Activated T-helper 9 cell treated with anti-CD3 and anti-CD28 coated beads, Interleukin-2, amount 50 U/mL, for 16 hours (primary cell): ENCODE data around the gene IGBP1.
"Not testable (repeated sequence)": the region's sequence is repeated elsewhere in the genome, so short reads cannot be mapped to it uniquely, and the experiment has no call there.

Experiments used
- DNase-seq: peaks from one replicate; pipeline ENCODE4 v3.0.0-alpha.2; 2020; ENCODE audit warnings: low read depth

IGBP1 gene

DNA sequence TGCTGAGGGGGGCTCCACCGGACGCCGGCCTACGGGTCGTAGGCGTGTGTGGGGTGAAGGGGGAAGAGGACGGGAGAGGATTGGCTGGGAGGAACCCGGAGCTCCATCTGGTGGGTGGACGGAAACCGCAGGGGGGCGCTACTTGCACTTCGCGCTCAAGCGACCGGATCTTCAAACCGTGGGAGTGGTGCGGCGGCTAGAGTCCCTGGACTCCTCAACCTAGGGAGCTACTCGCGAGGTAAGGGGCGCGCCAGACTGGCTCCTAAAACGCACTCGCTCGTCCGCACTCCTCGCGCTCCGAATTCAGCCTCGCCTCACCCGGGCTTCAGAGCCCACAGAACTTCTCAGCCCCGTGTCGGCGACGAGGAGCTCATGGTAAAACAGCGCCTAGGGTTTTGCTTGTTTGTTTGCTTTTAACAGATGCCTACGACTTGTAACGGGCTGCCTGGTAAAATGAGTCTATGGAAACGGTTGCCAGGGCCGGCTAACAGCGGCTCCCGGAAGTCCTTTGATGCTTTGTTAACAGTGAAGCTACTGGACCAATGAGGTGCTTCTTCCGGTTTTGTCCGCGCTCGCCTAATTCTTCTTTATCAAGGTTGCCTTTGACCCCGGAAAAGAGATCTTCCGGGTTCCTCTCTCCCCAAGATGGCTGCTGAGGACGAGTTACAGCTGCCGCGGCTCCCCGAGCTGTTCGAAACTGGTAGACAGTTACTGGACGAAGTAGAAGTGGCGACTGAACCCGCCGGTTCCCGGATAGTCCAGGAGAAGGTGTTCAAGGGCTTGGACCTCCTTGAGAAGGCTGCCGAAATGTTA lies at the start of gene IGBP1:
TSS of gene IGBP1 (plus strand) at position 145 of the 813 bp plus-strand sequence. CDS start at position 646, 501 bp downstream.
- DNase-seq = peak; percentile 59

DNA sequence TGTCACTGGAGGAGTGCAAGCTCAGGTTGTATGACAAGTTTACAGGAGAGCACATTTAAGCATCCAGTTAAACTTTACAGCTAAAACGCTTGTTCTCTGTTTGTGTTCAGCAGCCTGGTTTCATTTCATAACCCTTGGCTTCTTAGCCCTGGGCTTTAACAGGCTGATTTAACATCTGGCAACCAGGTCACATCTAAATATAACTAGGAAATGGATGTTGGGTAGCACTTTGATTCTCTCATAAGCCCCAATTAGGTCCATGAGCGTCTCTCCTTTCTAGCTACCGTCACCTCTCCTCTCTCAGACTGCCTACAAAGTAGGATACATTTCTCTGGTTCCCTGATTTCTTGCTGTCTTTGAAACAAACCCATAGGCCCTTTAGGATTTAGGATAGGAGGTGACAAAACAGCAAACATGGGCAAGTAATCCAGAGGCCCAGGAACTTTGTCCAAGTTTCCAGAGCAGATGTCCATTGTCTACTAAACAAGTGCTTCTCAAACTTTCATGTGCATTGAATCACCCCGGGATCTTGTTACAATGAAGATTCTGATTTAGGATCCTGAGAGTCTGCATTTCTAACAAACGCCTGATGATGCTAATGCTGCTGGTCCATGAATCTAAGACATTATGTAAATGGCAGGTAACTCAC lies 48.5 kb upstream of the IGBP1 start:
- no peak for DNase-seq

DNA sequence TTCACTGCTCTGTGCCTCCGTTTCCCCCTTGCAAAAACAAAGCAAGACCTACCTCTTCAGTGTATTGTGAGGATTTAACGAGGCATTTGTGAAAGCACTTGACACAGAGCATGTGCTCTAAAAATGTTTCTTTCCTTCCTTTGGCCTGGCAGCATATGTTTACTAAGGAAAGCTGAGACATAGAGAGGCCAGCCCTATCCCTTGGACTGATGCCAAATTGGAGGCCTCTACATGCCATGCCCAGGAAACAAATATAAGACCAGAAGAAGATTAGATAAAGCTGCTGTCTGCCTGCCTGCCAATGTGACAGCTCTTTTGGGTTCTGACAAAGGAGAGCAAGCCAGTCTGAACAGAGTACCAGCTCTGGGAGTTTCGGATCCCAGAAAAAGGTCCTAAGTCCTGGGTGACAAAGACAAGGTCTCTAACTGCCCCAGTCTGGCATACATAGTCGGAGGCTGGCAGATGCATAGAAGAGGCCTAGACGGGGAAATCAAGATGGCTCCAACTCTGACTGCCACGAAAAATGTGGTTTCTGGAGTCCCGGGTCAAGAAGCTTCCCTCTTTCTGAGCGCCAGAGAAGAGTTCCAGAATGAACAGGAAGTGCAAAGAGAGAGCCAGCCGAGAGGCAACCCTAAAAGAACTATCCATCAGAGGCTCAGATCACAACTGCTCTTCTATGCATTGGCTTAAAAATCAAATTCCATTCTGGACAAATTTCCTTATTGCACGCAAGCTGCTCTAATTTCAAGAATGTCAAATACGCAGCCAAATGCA lies 45.2 kb upstream of the IGBP1 start:
- DNase-seq = no peak

DNA sequence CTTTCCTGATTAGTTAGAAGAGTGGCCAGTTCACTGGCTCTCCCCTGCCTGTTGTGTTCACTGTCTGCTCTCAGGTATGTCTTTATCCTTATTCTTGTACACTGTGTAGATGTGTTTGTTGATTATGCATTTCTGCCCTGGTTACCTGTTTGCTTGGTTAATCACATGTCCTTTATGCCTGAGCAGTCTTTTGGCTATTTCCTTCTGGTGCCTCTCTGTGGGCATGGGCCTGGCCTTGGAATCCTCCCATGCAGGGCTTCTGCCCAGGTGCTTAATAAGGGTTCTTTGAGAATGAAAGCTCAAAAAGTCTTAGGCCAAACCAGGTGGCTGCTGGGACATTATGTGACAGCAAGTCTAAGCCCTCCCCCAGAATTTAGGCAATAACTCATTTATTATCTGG lies 44.5 kb upstream of the IGBP1 start:
- no peak for DNase-seq

DNA sequence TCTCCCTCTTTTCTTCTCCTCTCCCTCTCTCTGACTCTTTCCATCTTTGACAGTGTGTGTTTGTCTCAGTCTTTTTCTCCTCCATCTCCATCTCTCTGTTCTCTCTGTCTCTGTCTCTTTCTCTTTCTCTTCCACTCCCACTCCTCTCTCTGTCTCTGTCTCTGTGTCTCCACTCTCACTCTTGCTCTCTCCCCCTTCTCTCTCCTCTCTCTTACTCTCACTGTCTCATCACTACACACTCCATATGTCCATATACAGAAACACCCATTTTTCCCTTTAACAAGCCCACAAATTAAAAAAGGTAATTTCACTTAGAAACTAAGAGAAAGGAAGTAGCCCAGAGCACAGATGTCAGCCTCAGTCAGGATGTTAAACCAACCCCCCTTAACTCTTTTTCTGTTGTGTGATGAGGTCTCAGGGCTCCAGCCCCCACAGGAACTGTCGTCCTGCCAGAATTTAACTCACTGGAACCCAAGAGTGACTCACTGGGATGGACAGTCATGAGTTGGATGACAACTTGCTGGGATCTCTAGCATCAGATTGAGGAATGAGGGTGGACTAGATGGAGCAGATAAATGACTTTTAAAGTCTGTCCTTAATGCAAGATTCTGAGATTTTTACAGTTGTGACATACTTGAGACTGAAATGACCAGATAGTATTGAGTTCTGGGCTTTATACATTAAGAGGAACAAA lies 43.5 kb upstream of the IGBP1 start:
- DNase-seq = no peak

GRCh38 chrX:70092247-70092646 lies 41.0 kb upstream of the IGBP1 start:
- DNase-seq = no peak

- DNase-seq = no peak
Measured at GRCh38 chrX:70096052-70096451, 37.2 kb upstream of the IGBP1 start.

GRCh38 chrX:70105229-70105628 lies 28.0 kb upstream of the IGBP1 start:
- DNase-seq = no peak

GRCh38 chrX:70111436-70112026 lies 21.7 kb upstream of the IGBP1 start:
- DNase-seq = not testable (repeated sequence)

DNA sequence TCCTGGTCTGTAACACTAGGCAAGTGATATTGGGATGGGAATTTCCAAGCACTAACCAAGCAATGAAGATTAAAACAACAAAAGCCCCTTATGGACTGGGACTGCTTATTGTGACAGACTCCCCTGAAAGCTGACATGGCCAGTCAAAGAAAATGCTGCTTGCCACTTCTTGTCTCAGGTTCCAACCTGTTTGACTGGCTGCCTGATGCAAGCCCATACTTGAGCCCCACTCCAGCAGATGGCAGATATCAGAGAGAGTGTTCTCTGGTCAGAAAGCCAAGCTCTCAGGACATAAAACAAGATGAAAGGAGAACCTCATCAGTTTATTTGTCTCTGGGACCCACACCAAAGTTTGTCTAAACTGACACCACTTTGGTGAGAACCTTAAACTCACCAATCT lies 15.5 kb upstream of the IGBP1 start:
- no peak for DNase-seq

- not testable (repeated sequence) for DNase-seq
Measured at GRCh38 chrX:70123014-70123413, 10.2 kb upstream of the IGBP1 start.

- no peak for DNase-seq
Measured at GRCh38 chrX:70124678-70125077, 8.6 kb upstream of the IGBP1 start.

DNA sequence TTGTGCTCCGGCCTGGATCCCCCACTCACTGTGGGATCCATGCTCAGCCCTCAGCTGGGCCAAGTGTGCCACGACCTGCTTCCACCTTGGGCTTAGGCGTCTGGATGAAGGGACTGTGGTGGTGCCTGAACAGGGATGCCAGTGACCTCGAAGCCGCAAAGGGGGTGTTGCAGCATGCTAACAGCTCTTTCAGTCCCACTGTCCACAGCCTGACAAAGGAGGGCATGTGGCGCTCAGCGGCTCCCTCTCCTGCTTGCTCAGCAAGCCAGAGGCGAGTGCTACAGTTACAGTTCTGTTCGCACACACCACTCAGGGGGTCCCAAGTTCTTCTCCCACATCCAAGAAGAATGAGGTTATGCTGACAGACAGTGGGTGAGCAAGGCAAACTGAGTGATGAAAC lies 5.2 kb upstream of the IGBP1 start:
- DNase-seq = no peak

- no peak for DNase-seq
Measured at GRCh38 chrX:70129816-70130215, 3.4 kb upstream of the IGBP1 start.

- no peak for DNase-seq
Measured at GRCh38 chrX:70132224-70132623, 1.0 kb upstream of the IGBP1 start.

DNA sequence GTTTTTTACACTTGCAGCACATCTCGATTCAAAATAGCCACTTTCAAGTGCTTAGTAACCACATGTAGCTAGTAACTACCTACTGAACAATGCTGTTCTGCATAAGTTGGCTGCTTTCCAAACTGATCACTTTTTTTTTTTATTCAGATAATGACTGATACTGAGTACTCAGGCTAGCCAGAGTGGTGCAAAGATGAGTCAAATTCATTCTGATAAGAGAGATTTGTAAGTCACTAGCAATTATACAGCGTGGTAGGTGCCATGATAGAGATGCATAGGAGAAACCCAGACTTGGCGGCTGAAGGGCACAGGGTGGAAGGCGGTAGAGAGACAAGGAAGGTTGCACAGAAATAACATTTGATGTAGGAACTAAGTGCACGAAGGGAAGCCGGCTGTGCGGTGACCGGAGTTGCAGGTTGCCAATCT lies 357 bp upstream of the IGBP1 start:
- no peak for DNase-seq

DNA sequence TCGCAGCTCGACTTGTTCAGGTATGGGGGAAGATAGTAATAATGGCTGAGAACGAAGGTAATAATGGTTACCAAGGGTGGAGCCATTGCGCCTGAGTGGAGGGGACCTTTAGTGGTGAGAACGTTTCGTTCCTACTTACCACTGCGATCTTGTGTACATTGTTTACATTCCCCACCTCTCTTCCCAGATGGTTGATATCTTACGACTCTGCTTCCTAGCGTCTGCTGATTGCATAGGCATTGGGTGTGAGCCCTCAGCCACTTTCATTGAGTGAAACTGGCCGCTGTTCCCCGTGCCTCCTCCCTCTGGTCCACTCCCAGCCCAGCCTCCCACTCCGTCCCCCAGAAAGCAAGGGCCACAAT lies 850 bp downstream of the IGBP1 start:
- no peak for DNase-seq

GRCh38 chrX:70138622-70139021 lies 5.4 kb downstream of the IGBP1 start:
- no peak for DNase-seq

GRCh38 chrX:70139736-70140135 lies 6.5 kb downstream of the IGBP1 start:
- no peak for DNase-seq

- DNase-seq = no peak
Measured at GRCh38 chrX:70141373-70141772, 8.1 kb downstream of the IGBP1 start.

GRCh38 chrX:70166601-70167590 lies 33.6 kb downstream of the IGBP1 start:
- no peak for DNase-seq
